Spinal cord (tissue), 10 donors: ENCODE results near the gene NR2E3. TPM values are rescaled to one million over a fixed set of nuclear protein-coding genes. Genes with fewer than 3 reads are reported as not detected.
A peak's percentile ranks its signal among the peaks of the same experiment; 100 is the strongest.

Experiments used
- DNase-seq, 6 donors: peaks; one replicate each; pipeline versions ENCODE4 v3.0.0 to v3.0.0-alpha.2; 2013 to 2015; ENCODE audit warnings: low spot score in 6 of 6, low read depth in 4 of 6
- H3K27ac ChIP-seq: one replicate; pipeline ENCODE4 v1.5.1; 2013; ENCODE audit warnings: low read depth, low read length, control low read depth
- H3K27me3 ChIP-seq: one replicate; pipeline ENCODE4 v1.6.1; 2013; ENCODE audit warnings: low read length; ENCODE audit not compliant: control insufficient read depth, insufficient read depth
- H3K36me3 ChIP-seq: one replicate; pipeline ENCODE4 v1.6.1; 2013; ENCODE audit warnings: low read length; ENCODE audit not compliant: control insufficient read depth, insufficient read depth
- H3K4me1 ChIP-seq: one replicate; pipeline ENCODE4 v1.6.1; 2013; ENCODE audit warnings: low read length; ENCODE audit not compliant: control insufficient read depth, insufficient read depth
- H3K4me3 ChIP-seq: one replicate; pipeline ENCODE4 v1.5.1; 2013; ENCODE audit warnings: low read depth, low read length, control low read depth
- H3K9me3 ChIP-seq: one replicate; pipeline ENCODE4 v1.6.1; 2013; ENCODE audit warnings: low read length; ENCODE audit not compliant: control insufficient read depth, insufficient read depth
- WGBS: methylation state at CpG from one replicate; pipeline ENCODE4 v1.1.5; 2013; ENCODE audit warnings: missing lambda C conversion rate; ENCODE audit not compliant: insufficient coverage; 5-methylcytosine and 5-hydroxymethylcytosine counted together
- polyA plus RNA-seq, 2 donors: library from polyadenylated mRNA; unstranded; fragments of 120-200 nt; gene quantifications; one replicate each; pipeline ENCODE4 v1.2.1, GENCODE V29; 2013; ENCODE audit not compliant: insufficient read length in 2 of 2
- total RNA-seq, 2 donors: library from RNA; depleted of rRNA in 1 of 2; stranded (reverse); fragments of 120-200 nt in 1 of 2; fragments of >200 nt in 1 of 2; gene quantifications; one replicate each; pipeline versions ENCODE4 v1.2.3 to v1.2.4, GENCODE V29; 2013 to 2014
- donor health status: healthy.

The NR2E3 gene
- total and polyA plus RNA-seq, 4 donors, result 0.30 to 0.86 (median 0.71) TPM

DNA sequence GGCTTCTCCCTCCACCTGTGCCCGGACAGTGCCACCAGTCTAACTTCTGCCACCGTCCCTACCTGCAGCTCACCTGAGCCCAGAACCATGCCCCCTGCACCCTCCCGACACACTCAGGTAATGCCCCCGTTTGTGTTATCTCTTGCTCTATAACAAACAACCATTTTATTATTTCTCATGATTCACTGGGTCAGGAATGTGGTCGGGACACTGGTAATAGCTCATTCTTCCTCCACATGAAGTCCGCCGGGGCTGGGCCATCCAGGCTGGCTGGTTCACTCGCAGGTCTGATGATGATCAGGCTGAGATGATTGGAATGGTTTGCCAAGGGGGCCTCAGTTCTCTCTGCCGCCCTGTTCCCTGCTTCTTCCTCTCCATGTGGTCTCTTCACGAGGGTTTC lies 20.3 kb upstream of the NR2E3 start:
- WGBS, result 91% methylated on average over 7 of the region's 10 CpGs
- Histone ChIP-seq H3K9me3 (no peaks in the 10 kb centered on the region), H3K4me1 (no peaks in the 10 kb centered on the region), H3K27ac (no peak overlapping the region), H3K4me3 (no peak overlapping the region), H3K27me3 (no peaks in the 10 kb centered on the region), H3K36me3 (no peaks in the 10 kb centered on the region)
- no peak for DNase-seq

DNA sequence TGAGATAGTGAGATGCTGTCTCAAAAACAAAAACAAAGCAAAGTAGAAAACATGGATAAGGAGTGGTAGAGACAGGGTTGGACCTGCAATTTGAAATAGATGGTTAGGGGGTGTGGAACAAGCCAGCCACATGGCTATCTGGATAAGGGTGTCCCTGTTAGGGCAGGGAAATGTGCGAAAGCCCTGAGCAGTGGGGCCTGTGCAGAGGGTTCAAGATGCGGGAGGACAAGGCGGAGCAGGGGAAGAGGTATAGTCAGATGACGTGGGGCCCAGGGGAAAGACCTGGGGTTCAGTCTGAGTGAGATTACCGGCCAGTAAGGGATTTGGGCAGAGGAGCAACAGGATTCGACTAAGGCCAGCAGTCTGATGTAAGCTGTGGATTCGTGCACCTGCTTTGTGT lies 18.4 kb upstream of the NR2E3 start:
- DNase-seq, result no peak
- Histone ChIP-seq H3K36me3 (no peaks in the 10 kb centered on the region), H3K27ac (no peak overlapping the region), H3K27me3 (no peaks in the 10 kb centered on the region), H3K4me1 (no peaks in the 10 kb centered on the region), H3K4me3 (no peak overlapping the region), H3K9me3 (no peaks in the 10 kb centered on the region)
- WGBS, result 89% methylated on average over 6 of the region's 7 CpGs

DNA sequence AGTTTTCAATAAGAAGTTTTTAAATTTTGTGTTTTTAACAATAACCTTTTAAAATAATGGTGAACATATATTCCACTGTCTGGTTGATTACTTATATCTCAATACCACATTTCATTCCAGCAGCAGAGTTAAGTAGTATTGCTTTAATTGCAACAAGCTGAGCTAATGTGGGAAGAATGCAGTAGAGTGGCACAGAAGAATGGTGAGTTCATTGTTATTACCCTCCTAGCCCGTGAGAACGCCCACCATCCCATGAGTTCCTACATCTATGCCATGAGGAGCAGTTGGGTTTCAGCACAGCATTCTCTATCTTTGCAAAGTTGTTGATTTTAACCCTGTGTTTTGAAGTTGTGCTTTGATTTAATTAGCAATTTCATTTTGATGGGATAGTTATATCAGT lies 17.8 kb upstream of the NR2E3 start:
- DNase-seq, result peak in 1 of 6 donors; percentile 35
- H3K27ac ChIP-seq, result no peak overlapping the region
- H3K36me3 ChIP-seq, result no peaks in the 10 kb centered on the region
- no peaks in the 10 kb centered on the region for H3K27me3 ChIP-seq
- no peak overlapping the region for H3K4me3 ChIP-seq
- no peaks in the 10 kb centered on the region for H3K9me3 ChIP-seq
- H3K4me1 ChIP-seq, result no peaks in the 10 kb centered on the region
- WGBS, result no CpG with 5 or more reads among the region's 2 CpGs

DNA sequence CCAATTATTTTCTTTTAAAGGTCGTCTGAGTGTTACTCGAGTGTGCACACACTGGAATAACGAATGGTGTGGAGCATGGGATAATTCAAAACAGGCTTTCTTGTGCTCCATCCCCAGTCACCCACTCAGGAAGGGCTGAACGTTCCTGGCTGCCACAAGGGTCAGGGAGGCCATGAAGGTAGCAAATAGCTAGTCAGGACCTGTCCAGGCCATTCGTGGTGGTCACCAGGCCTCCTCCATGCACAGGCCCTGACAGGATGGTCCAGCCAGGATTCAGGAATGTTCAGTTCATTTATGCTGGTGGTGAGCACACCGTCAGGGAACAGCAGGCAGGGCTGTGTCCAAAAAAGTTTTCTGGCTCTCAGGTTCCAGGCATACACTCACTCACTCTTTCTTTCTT lies 11.7 kb upstream of the NR2E3 start:
- no peak overlapping the region for H3K27ac ChIP-seq
- no peaks in the 10 kb centered on the region for H3K9me3 ChIP-seq
- no peaks in the 10 kb centered on the region for H3K4me1 ChIP-seq
- H3K4me3 ChIP-seq, result no peak overlapping the region
- WGBS, result 76% methylated on average over 6 of the region's 6 CpGs
- H3K36me3 ChIP-seq, result no peaks in the 10 kb centered on the region
- no peaks in the 10 kb centered on the region for H3K27me3 ChIP-seq
- no peak for DNase-seq

DNA sequence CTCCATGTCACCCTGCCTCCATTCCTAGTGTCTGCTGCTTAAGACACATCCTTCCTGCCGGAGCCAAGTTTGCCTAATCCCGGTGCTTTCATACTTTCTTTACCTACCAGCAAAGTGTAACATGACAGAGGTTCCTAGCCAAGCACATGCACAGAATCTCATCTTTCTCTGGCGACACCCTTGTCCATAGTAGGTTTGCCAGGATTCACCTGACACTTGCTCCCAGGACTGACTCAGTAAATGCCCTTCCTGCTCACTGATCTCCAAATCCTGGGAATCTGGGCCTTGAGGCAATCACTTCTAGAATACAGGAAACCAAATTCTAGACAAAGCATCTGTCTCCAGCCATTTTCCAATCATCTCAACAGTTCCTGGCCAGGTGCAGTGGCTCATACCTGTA lies 10.2 kb upstream of the NR2E3 start:
- Histone ChIP-seq H3K9me3 (no peaks in the 10 kb centered on the region), H3K4me3 (no peak overlapping the region), H3K27ac (no peak overlapping the region), H3K4me1 (peaks cover 4% of the 10 kb centered on the region), H3K27me3 (no peaks in the 10 kb centered on the region), H3K36me3 (no peaks in the 10 kb centered on the region)
- 93% methylated on average over 3 of the region's 3 CpGs for WGBS
- DNase-seq, result no peak

DNA sequence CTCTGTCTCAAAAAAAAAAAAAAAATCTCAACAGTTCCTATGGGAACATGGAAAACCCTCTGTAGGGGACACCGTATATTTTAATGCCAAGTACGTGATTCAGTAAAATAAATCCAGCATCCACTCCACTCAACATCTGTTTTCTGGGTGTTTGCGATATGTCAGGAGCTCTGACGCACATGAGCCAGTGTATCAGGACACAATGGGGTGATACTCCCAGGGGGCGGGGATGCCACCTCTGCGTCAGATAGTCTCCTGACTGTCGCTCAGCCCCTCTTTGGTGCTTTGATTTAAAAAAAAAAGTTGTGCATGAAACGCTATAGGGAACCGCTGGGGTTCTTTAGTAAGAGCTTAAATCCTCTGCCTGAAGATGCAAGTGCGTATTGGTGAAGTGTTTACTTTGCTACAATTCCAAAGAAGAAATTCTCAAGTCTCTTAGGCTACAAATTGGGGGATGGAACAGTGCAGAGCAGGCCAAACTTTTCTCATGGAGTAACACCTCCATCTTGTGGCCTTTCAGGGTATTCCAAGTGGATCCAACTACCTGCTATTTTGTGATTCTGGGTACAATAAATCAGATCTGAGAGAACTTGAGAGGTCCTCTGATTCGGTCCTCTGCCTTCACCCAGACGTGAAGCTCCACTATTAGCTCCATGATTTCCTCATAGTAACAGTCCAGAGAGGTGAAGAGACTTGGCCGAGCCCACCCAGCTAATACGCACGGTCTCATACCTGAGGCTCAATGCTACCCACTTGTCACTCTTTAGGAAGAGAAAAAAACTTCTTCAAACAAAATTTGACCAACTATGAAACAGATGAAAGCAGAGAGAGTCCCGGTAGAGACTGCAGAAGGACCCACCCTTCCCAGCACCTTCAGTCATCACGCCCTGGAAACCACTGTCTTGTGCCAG lies 9.3 kb upstream of the NR2E3 start:
- H3K4me1 ChIP-seq, result peaks cover 4% of the 10 kb centered on the region
- H3K9me3 ChIP-seq, result no peaks in the 10 kb centered on the region
- DNase-seq, result peak; percentile 62 to 95 (median 73)
- H3K27ac ChIP-seq, result no peak overlapping the region
- no peaks in the 10 kb centered on the region for H3K36me3 ChIP-seq
- 62% methylated on average over 11 of the region's 17 CpGs for WGBS
- no peak overlapping the region for H3K4me3 ChIP-seq
- H3K27me3 ChIP-seq, result no peaks in the 10 kb centered on the region

DNA sequence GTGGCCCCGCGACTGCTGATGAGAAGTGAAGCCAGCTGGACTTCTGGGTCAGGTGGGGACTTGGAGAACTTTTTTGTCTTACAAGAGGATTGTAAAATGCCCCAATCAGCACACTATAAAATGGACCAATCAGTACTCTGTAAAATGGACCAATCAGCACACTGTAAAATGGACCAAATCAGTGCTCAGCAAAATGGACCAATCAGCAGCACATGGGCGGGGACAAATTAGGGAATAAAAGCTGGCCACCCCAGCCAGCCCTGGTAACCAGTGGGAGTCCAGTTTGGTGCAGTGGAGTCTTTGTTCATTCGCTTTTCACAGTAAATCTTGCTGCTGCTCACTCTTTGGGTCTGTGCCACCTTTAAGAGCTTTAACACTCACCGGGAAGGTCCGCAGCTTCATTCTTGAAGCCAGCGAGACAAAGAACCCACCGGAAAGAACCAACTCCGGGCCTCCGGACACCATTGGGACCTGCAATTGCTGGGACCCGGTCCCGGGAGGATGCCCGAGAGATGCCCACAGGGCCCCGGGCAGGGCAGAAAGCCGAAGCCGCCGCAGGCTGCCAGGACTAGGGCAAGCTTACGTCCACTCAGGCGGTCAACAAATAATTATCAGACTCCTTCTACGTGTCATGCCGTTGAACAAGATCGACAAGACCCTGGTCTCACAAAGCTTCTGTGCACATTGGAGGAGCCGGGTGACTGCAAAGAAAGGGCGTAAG lies 8.3 kb upstream of the NR2E3 start:
- Histone ChIP-seq H3K4me1 (peaks cover 13% of the 10 kb centered on the region), H3K36me3 (no peaks in the 10 kb centered on the region), H3K9me3 (no peaks in the 10 kb centered on the region), H3K27me3 (no peaks in the 10 kb centered on the region), H3K4me3 (no peak overlapping the region), H3K27ac (no peak overlapping the region)
- WGBS, result 90% methylated on average over 22 of the region's 24 CpGs
- DNase-seq, result no peak

DNA sequence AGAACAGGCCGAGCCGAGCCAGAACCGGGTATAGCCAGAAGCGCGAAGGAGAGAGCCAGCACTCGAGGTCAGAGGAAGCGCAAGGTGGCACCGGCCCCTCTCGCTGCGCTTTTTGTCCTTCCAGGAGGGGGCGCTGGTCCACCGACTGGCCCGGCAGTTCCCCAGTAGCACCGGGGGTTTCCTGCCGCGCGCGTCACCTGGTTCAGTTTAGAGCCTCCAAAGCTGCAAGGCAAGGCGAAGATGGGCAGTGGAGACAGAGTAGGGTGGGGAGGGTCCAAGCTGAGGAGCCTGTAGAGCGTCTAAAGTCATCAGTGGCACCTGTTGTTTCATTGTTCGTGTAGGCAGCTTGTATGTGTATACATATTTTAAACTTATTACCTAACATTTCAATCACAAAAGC lies 7.6 kb upstream of the NR2E3 start:
- no peak overlapping the region for H3K4me3 ChIP-seq
- no peaks in the 10 kb centered on the region for H3K27me3 ChIP-seq
- 60% methylated on average over 19 of the region's 21 CpGs for WGBS
- DNase-seq, result no peak
- H3K4me1 ChIP-seq, result peaks cover 19% of the 10 kb centered on the region
- H3K9me3 ChIP-seq, result no peaks in the 10 kb centered on the region
- H3K27ac ChIP-seq, result no peak overlapping the region
- no peaks in the 10 kb centered on the region for H3K36me3 ChIP-seq

DNA sequence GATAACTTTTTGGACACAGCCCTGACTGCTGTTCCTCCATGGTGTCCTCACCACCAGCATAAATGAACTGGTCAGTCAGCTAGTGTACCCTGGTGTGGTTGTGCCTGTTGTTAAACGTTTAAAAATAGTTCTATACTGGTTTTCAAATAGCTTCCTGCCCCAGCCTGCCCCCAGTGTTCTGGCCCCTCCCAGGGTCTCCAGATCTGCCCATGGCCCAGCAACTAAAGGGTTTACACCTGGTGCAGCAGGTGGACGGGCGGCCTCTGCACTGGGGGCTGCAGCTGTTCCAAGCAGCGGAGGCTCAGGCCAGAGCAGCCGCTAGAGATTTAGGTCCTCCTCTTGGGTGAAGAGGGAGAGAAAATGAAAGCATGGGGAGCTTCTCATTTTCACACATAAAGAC lies 6.1 kb upstream of the NR2E3 start:
- Histone ChIP-seq H3K4me1 (peaks cover 20% of the 10 kb centered on the region), H3K4me3 (no peak overlapping the region), H3K36me3 (no peaks in the 10 kb centered on the region), H3K27me3 (no peaks in the 10 kb centered on the region), H3K9me3 (no peaks in the 10 kb centered on the region), H3K27ac (no peak overlapping the region)
- WGBS, result 93% methylated on average over 2 of the region's 5 CpGs
- no peak for DNase-seq
